PC-9 (cell line): Measurements from ENCODE around the gene TTC13.

Experiments used
- CTCF ChIP-seq: fragments of 200-600 bp; sonication (generic); conservative IDR thresholded peaks from 2 replicates; pipeline ENCODE4 v1.6.1; 2017; ENCODE audit warnings: mixed run types, antibody characterized with exemption, mild to moderate bottlenecking, moderate library complexity
- EZH2 ChIP-seq: fragments of 200-600 bp; sonication (generic); IDR thresholded peaks from 2 replicates; pipeline ENCODE4 v1.8.0; 2017; ENCODE audit warnings: antibody characterized with exemption, low read depth

- TF ChIP-seq CTCF (no peak), EZH2 (no peak)
Observed at GRCh38 chr1:230868736-230869385, 109.8 kb downstream of the TTC13 start.
